H9 (cell line): Measurements from ENCODE around the gene IQSEC1. TPM values are rescaled to one million over a fixed set of nuclear protein-coding genes. Genes with fewer than 3 reads are reported as not detected.

Source experiments
- DNase-seq: peaks from one replicate; pipeline ENCODE4 v3.0.0-alpha.2; 2017
- H2AFZ ChIP-seq: one replicate; pipeline ENCODE4 v1.6.1; 2013; ENCODE audit warnings: mild to moderate bottlenecking, low read length, control low read depth, moderate library complexity
- H2AK5ac ChIP-seq: 2 replicates; pipeline ENCODE4 v1.6.1; 2013; ENCODE audit warnings: low read length, control low read depth, mixed read lengths; ENCODE audit not compliant: insufficient read length
- H2BK120ac ChIP-seq: one replicate; pipeline ENCODE4 v1.6.1; 2013; ENCODE audit warnings: low read depth, mild to moderate bottlenecking, low read length, control low read depth, inconsistent platforms; ENCODE audit not compliant: poor library complexity, severe bottlenecking
- H2BK12ac ChIP-seq: 2 replicates; pipeline ENCODE4 v1.6.1; 2013; ENCODE audit warnings: low read length, control low read depth, mixed read lengths, low read depth; ENCODE audit not compliant: insufficient read length
- H2BK15ac ChIP-seq: 2 replicates; pipeline ENCODE4 v1.6.1; 2013; ENCODE audit warnings: low read depth, low read length, control low read depth
- H2BK20ac ChIP-seq: one replicate; pipeline ENCODE4 v1.6.1; 2013; ENCODE audit warnings: low read depth, mild to moderate bottlenecking, low read length, control low read depth, inconsistent platforms; ENCODE audit not compliant: poor library complexity, severe bottlenecking
- H2BK5ac ChIP-seq: 2 replicates; pipeline ENCODE4 v1.6.1; 2013; ENCODE audit warnings: low read length, control low read depth, mixed read lengths; ENCODE audit not compliant: insufficient read length
- H3K14ac ChIP-seq: 2 replicates; pipeline ENCODE4 v1.6.1; 2013; ENCODE audit warnings: low read length, control low read depth; ENCODE audit not compliant: insufficient read depth
- H3K18ac ChIP-seq: 2 replicates; pipeline ENCODE4 v1.6.1; 2013; ENCODE audit warnings: low read depth, mild to moderate bottlenecking, mixed read lengths, low read length, control low read depth; ENCODE audit not compliant: insufficient read length
- H3K23ac ChIP-seq: 2 replicates; pipeline ENCODE4 v1.6.1; 2013; ENCODE audit warnings: low read length, control low read depth, mixed read lengths, low read depth; ENCODE audit not compliant: insufficient read length
- H3K23me2 ChIP-seq: 2 replicates; pipeline ENCODE4 v1.6.1; 2013; ENCODE audit warnings: low read depth, mild to moderate bottlenecking, mixed read lengths, low read length, control low read depth; ENCODE audit not compliant: insufficient read length, poor library complexity, severe bottlenecking
- H3K27ac ChIP-seq: 2 replicates; pipeline ENCODE4 v1.5.1; 2013; ENCODE audit warnings: low read length, control low read depth, mixed read lengths, low read depth; ENCODE audit not compliant: insufficient read length
- H3K27me3 ChIP-seq: 2 replicates; pipeline ENCODE4 v1.6.1; 2013; ENCODE audit warnings: low read length, control low read depth, inconsistent platforms; ENCODE audit not compliant: insufficient read depth
- H3K4ac ChIP-seq: 2 replicates; pipeline ENCODE4 v1.6.1; 2013; ENCODE audit warnings: low read depth, mild to moderate bottlenecking, control low read depth, inconsistent platforms, low read length, moderate library complexity
- H3K4me1 ChIP-seq: 2 replicates; pipeline ENCODE4 v1.6.1; 2013; ENCODE audit warnings: low read length, control low read depth, inconsistent platforms; ENCODE audit not compliant: insufficient read depth
- H3K4me2 ChIP-seq: 2 replicates; pipeline ENCODE4 v1.6.1; 2013; ENCODE audit warnings: low read length, control low read depth, mixed read lengths; ENCODE audit not compliant: insufficient read length, insufficient read depth
- H3K56ac ChIP-seq: 2 replicates; pipeline ENCODE4 v1.6.1; 2013; ENCODE audit warnings: low read depth, mild to moderate bottlenecking, mixed read lengths, low read length, control low read depth; ENCODE audit not compliant: insufficient read length
- H3K79me1 ChIP-seq: 2 replicates; pipeline ENCODE4 v1.6.1; 2013; ENCODE audit warnings: low read depth, mild to moderate bottlenecking, moderate library complexity, low read length, control low read depth, inconsistent platforms; ENCODE audit not compliant: insufficient read depth, poor library complexity, severe bottlenecking
- H3K79me2 ChIP-seq: 2 replicates; pipeline ENCODE4 v1.6.1; 2013; ENCODE audit warnings: low read length, control low read depth, inconsistent platforms; ENCODE audit not compliant: insufficient read depth
- H3K9ac ChIP-seq: 2 replicates; pipeline ENCODE4 v1.6.1; 2013; ENCODE audit warnings: low read length, control low read depth, mixed read lengths; ENCODE audit not compliant: insufficient read length; ENCODE audit errors: extremely low read depth
- H3K9me3 ChIP-seq: one replicate; pipeline ENCODE4 v1.6.1; 2013; ENCODE audit warnings: low read depth, low read length, inconsistent platforms; ENCODE audit not compliant: control insufficient read depth
- H3T11ph ChIP-seq: one replicate; pipeline ENCODE4 v1.6.1; 2013; ENCODE audit warnings: mild to moderate bottlenecking, low read length, control low read depth, inconsistent platforms
- H4K20me1 ChIP-seq: one replicate; pipeline ENCODE4 v1.6.1; 2013; ENCODE audit not compliant: control insufficient read depth, insufficient read length, insufficient read depth
- H4K5ac ChIP-seq: 2 replicates; pipeline ENCODE4 v1.6.1; 2013; ENCODE audit warnings: low read depth, mild to moderate bottlenecking, mixed read lengths, low read length, control low read depth; ENCODE audit not compliant: insufficient read length
- H4K8ac ChIP-seq: replicated peaks from 2 replicates; pipeline ENCODE4 v1.6.1; 2013; ENCODE audit warnings: low read length, control low read depth, mixed read lengths, low read depth; ENCODE audit not compliant: insufficient read length
- H4K91ac ChIP-seq: 2 replicates; pipeline ENCODE4 v1.6.1; 2013; ENCODE audit warnings: low read depth, mild to moderate bottlenecking, moderate library complexity, mixed read lengths, low read length, control low read depth; ENCODE audit not compliant: insufficient read length
- H3K27ac Mint-ChIP-seq, 3 experiments: 2 replicates in 2 of 3; 3 replicates in 1 of 3; pipeline ENCODE4 v1.8.0; 2020 to 2021; ENCODE audit warnings: mixed read lengths in 3 of 3, mild to moderate bottlenecking in 1 of 3, moderate library complexity in 1 of 3
- H3K27me3 Mint-ChIP-seq: 2 replicates; pipeline ENCODE4 v1.8.0; 2021; ENCODE audit warnings: low read depth, mild to moderate bottlenecking, moderate library complexity, mixed read lengths
- H3K36me3 Mint-ChIP-seq, 3 experiments: 2 replicates in 2 of 3; 3 replicates in 1 of 3; pipeline ENCODE4 v1.8.0; 2020 to 2021; ENCODE audit warnings: low read depth in 3 of 3, mixed read lengths in 3 of 3; ENCODE audit not compliant: insufficient read depth in 1 of 3
- H3K4me1 Mint-ChIP-seq, 2 experiments: 2 replicates each; pipeline ENCODE4 v1.8.0; 2020; ENCODE audit warnings: mixed read lengths in 2 of 2
- H3K4me3 Mint-ChIP-seq, 2 experiments: 2 replicates in 1 of 2; 3 replicates in 1 of 2; pipeline ENCODE4 v1.8.0; 2020 to 2021; ENCODE audit warnings: mild to moderate bottlenecking in 2 of 2, mixed read lengths in 2 of 2, moderate library complexity in 1 of 2
- H3K9me3 Mint-ChIP-seq, 2 experiments: 2 replicates in 1 of 2; 3 replicates in 1 of 2; pipeline ENCODE4 v1.8.0; 2020; ENCODE audit warnings: mild to moderate bottlenecking in 2 of 2, mixed read lengths in 2 of 2, moderate library complexity in 1 of 2
- CTCF ChIP-seq: fragments of 200-600 bp; sonication (generic); conservative IDR thresholded peaks from 3 replicates; pipeline ENCODE4 v1.8.0; 2021; ENCODE audit warnings: antibody characterized with exemption, mild to moderate bottlenecking
- WGBS: extraction: QIAGEN DNeasy Blood & Tissue Kit; methylation state at CpG from one replicate; pipeline ENCODE4 v1.1.7; 2013; ENCODE audit warnings: missing lambda C conversion rate, low lambda C conversion rate, mixed read lengths; ENCODE audit not compliant: insufficient read length; ENCODE audit errors: extremely low coverage; 5-methylcytosine and 5-hydroxymethylcytosine counted together
- total RNA-seq: library from RNA; stranded (reverse); gene quantifications from 2 replicates; pipeline ENCODE4 v1.2.1, GENCODE V29; 2021

The IQSEC1 gene
- total RNA-seq, 1 experiment from 2014 or later, result 19.1 TPM

GRCh38 chr3:12885583-12885930 is 187.7 kb downstream of the IQSEC1 start:
- Histone ChIP-seq H3T11ph (no peak overlapping the region), H2BK12ac (no peak overlapping the region), H4K91ac (no peak overlapping the region), H3K23ac (no peak overlapping the region), H3K9ac (no peak overlapping the region), H2BK5ac (no peak overlapping the region), H4K20me1 (no peaks in the 10 kb centered on the region), H3K27ac (no peak overlapping the region), H3K79me2 (no peaks in the 10 kb centered on the region), H3K14ac (no peak overlapping the region), H2BK20ac (no peak overlapping the region), H3K79me1 (no peaks in the 10 kb centered on the region), H3K56ac (no peak overlapping the region), H3K18ac (no peak overlapping the region), H4K5ac (no peak overlapping the region), H3K4ac (no peak overlapping the region), H2AK5ac (no peak overlapping the region), H3K9me3 (no peaks in the 10 kb centered on the region), H3K4me1 (no peaks in the 10 kb centered on the region; the same call in 1 of the 2 replicates), H3K4me2 (no peak overlapping the region), H3K23me2 (no peaks in the 10 kb centered on the region), H2BK120ac (no peak overlapping the region), H2BK15ac (no peak overlapping the region), H3K27me3 (peaks cover 2% of the 10 kb centered on the region; the same call in 1 of the 2 replicates), H4K8ac (no peak overlapping the region), H2AFZ (no peak overlapping the region)
- peaks cover 69% of the 10 kb centered on the region for H3K27me3 Mint-ChIP-seq
- no peak for DNase-seq
- TF ChIP-seq CTCF, result no peak
- H3K27ac Mint-ChIP-seq, result no peak overlapping the region
- peaks cover 0 to 4% (median 0%) of the 10 kb centered on the region in 3 experiments; a peak in 2 of 7 replicates for H3K36me3 Mint-ChIP-seq
- peaks cover 8 to 15% of the 10 kb centered on the region in 2 experiments for H3K4me1 Mint-ChIP-seq
- no peak overlapping the region for H3K4me3 Mint-ChIP-seq
- WGBS, result no CpG with 5 or more reads among the region's 4 CpGs
- H3K9me3 Mint-ChIP-seq, result peaks cover 0 to 2% of the 10 kb centered on the region in 2 experiments; a peak in 2 of 5 replicates
